ENCODE data around the gene EIF3F. TPM values are rescaled to one million over a fixed set of nuclear protein-coding genes. Genes with fewer than 3 reads are reported as not detected.

The EIF3F gene
- total and polyA plus RNA-seq, 2 of the 13 experiments (the other 11 are each of a cell fraction or from before 2014, with no cell fraction given): 109 to 191 TPM

DNA sequence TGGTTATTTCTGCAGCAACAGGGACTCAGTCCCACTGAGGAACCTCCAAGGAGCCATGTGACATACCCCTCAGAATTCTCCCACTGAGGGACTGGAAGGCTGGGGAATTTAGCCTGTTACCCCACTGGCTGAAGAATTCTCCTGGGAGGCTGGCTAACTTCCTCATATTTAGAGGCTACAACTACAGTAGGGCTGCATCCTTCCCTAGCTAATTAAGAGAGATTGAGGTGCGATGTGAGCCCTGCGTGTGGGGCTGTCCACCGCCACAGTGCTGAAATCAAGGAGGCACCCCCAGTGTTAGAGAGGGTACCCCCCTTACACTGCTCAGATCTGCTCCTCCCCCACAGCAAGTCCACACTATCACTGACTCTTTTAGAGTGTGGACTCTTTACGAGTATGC, 21.1 kb downstream of the EIF3F start:
- Histone ChIP-seq H3K4me1 (ENCODE audit: insufficient read depth, low read length) (no peaks in the 10 kb centered on the region), H3K9ac (ENCODE audit: insufficient read depth, low read depth, low read length) (no peak overlapping the region), H3K79me2 (ENCODE audit: insufficient read depth, low read length) (no peaks in the 10 kb centered on the region), H3K27me3 (ENCODE audit: control insufficient read depth in 1 of 2, insufficient read depth in 2 of 2, low read length in 2 of 2) (0 out of 5 replicates have a peak, but pooled peaks cover 0 to 4% of the 10 kb centered on the region in 2 experiments), H3K36me3 (replicated peaks in 1 of 2; ENCODE audit: control insufficient read depth in 1 of 2, insufficient read depth in 2 of 2, low read length in 2 of 2) (no peaks in the 10 kb centered on the region), H3K9me3 (ENCODE audit: low read length) (no peaks in the 10 kb centered on the region), H2AFZ (ENCODE audit: low read length) (no peak overlapping the region), H4K20me1 (ENCODE audit: insufficient read depth, low read length) (no peaks in the 10 kb centered on the region; the same call in 1 of the 2 replicates), H3K4me3 (replicated peaks in 1 of 3; ENCODE audit: insufficient read depth in 1 of 3, low read depth in 2 of 3, low read length in 3 of 3) (no peak overlapping the region), H3K4me2 (ENCODE audit: low read depth, low read length) (no peak overlapping the region), H3K27ac (ENCODE audit: extremely low read length, insufficient read depth, low read length) (no peak overlapping the region)
- intact Hi-C loops (cut with micrococcal nuclease; ENCODE audit: unreplicated experiment): no loop called here
- no peak for ATAC-seq
- TF ChIP-seq, protein P1, sequence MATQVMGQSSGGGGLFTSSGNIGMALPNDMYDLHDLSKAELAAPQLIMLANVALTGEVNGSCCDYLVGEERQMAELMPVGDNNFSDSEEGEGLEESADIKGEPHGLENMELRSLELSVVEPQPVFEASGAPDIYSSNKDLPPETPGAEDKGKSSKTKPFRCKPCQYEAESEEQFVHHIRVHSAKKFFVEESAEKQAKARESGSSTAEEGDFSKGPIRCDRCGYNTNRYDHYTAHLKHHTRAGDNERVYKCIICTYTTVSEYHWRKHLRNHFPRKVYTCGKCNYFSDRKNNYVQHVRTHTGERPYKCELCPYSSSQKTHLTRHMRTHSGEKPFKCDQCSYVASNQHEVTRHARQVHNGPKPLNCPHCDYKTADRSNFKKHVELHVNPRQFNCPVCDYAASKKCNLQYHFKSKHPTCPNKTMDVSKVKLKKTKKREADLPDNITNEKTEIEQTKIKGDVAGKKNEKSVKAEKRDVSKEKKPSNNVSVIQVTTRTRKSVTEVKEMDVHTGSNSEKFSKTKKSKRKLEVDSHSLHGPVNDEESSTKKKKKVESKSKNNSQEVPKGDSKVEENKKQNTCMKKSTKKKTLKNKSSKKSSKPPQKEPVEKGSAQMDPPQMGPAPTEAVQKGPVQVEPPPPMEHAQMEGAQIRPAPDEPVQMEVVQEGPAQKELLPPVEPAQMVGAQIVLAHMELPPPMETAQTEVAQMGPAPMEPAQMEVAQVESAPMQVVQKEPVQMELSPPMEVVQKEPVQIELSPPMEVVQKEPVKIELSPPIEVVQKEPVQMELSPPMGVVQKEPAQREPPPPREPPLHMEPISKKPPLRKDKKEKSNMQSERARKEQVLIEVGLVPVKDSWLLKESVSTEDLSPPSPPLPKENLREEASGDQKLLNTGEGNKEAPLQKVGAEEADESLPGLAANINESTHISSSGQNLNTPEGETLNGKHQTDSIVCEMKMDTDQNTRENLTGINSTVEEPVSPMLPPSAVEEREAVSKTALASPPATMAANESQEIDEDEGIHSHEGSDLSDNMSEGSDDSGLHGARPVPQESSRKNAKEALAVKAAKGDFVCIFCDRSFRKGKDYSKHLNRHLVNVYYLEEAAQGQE (IDR thresholded peaks at IDR 0.05; ENCODE audit: borderline replicate concordance in 1 of 2, low read depth in 1 of 2, low read length in 2 of 2): peak; percentile 14 to 81
- TF ChIP-seq ZNF354B (CRISPR knock-in tag; IDR thresholded peaks at IDR 0.05): no peak
- in situ Hi-C loops (cut with HindIII; ENCODE audit: extremely low pct_ligation_motif_present, low pct_unique_long_range_greater_than_20kb): loop anchor here (10.0 kb wide), 2 partner anchors 87 to 257 kb away; partner anchors contain the start of gene LMO1
- BruUV-seq (replicated peaks): no TSS peak
- WGBS (ENCODE audit: low lambda C conversion rate): 0% methylated on average over 1 of the region's 4 CpGs
- no peak for DNase-seq (ENCODE audit: low spot score)
- FAIRE-seq: no peak
- POLR2A ChIA-PET: no interaction called here
- CTCF ChIA-PET (ENCODE audit: low intra/inter-chr PET ratio, low total read pairs): interaction anchor here (1.2 to 3.0 kb wide), 3 partner anchors 25 to 85 kb away, joined by 3 to 20 read pairs (median 7); no protein-coding TSS in a partner anchor

DNA sequence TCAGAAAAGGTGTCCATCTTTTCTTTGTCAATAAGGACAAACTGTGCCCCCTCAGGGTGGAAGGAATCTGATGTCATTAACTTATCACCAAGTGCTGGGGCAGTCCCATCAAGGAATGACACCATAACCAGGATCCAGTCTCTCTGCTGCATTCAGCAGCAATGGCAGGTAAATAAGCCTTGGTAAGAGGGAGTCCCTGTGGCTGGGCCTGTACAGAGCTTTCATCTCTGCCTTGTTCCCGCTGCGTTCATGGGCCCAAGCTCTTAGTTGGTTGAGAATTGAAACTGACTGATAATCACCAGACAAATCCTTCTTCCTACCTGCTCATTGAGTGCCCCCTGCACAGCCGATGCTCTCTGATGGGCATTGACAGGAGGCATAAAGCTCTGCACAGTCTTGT, 22.7 kb downstream of the EIF3F start:
- intact Hi-C loops (cut with micrococcal nuclease; ENCODE audit: unreplicated experiment): no loop called here
- TF ChIP-seq TOPORS (CRISPR knock-in tag; IDR thresholded peaks at IDR 0.05) (no peak), CBX1 (IDR thresholded peaks at IDR 0.05; ENCODE audit: low read depth) (no peak), ZNF10 (CRISPR knock-in tag; IDR thresholded peaks at IDR 0.05; ENCODE audit: borderline replicate concordance, low read depth) (no peak)
- TF ChIP-seq, protein P2, sequence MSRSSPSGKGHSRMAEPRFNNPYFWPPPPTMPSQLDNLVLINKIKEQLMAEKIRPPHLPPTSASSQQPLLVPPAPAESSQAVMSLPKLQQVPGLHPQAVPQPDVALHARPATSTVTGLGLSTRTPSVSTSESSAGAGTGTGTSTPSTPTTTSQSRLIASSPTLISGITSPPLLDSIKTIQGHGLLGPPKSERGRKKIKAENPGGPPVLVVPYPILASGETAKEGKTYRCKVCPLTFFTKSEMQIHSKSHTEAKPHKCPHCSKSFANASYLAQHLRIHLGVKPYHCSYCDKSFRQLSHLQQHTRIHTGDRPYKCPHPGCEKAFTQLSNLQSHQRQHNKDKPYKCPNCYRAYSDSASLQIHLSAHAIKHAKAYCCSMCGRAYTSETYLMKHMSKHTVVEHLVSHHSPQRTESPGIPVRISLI (CRISPR knock-in tag; IDR thresholded peaks at IDR 0.05; ENCODE audit: borderline replicate concordance): no peak
- TF ChIP-seq, protein P3, sequence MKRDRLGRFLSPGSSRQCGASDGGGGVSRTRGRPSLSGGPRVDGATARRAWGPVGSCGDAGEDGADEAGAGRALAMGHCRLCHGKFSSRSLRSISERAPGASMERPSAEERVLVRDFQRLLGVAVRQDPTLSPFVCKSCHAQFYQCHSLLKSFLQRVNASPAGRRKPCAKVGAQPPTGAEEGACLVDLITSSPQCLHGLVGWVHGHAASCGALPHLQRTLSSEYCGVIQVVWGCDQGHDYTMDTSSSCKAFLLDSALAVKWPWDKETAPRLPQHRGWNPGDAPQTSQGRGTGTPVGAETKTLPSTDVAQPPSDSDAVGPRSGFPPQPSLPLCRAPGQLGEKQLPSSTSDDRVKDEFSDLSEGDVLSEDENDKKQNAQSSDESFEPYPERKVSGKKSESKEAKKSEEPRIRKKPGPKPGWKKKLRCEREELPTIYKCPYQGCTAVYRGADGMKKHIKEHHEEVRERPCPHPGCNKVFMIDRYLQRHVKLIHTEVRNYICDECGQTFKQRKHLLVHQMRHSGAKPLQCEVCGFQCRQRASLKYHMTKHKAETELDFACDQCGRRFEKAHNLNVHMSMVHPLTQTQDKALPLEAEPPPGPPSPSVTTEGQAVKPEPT (CRISPR knock-in tag; IDR thresholded peaks at IDR 0.05; ENCODE audit: low read depth): no peak
- TF ChIP-seq, protein P4, sequence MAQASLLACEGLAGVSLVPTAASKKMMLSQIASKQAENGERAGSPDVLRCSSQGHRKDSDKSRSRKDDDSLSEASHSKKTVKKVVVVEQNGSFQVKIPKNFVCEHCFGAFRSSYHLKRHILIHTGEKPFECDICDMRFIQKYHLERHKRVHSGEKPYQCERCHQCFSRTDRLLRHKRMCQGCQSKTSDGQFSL (CRISPR knock-in tag; IDR thresholded peaks at IDR 0.05): no peak

More for the DNA sequence above, 22.7 kb downstream of the EIF3F start:
- ATAC-seq: no peak
- no peaks in the 10 kb centered on the region for H3K79me2 ChIP-seq (ENCODE audit: insufficient read depth, low read length)
- ChIA-PET CTCF (ENCODE audit: low intra/inter-chr PET ratio, low total read pairs) (no interaction called here), POLR2A (no interaction called here)
- in situ Hi-C loops (cut with HindIII; ENCODE audit: extremely low pct_ligation_motif_present, low pct_unique_long_range_greater_than_20kb): loop anchor here (10.0 kb wide), 2 partner anchors 85 to 255 kb away; partner anchors contain the start of gene LMO1
- DNase-seq (ENCODE audit: low spot score): no peak
- no peak overlapping the region for H3K4me2 ChIP-seq (ENCODE audit: low read depth, low read length)
- no peak overlapping the region for H3K4me3 ChIP-seq (replicated peaks in 1 of 3; ENCODE audit: insufficient read depth in 1 of 3, low read depth in 2 of 3, low read length in 3 of 3)
- BruUV-seq (replicated peaks): no TSS peak
- 56% methylated on average over 1 of the region's 3 CpGs for WGBS (ENCODE audit: low lambda C conversion rate)
- no peak for FAIRE-seq
- H3K9ac ChIP-seq (ENCODE audit: insufficient read depth, low read depth, low read length): no peak overlapping the region
- no peaks in the 10 kb centered on the region for H3K9me3 ChIP-seq (ENCODE audit: low read length)
- H2AFZ ChIP-seq (ENCODE audit: low read length): no peak overlapping the region
- H3K27ac ChIP-seq (ENCODE audit: extremely low read length, insufficient read depth, low read length): no peak overlapping the region
- H3K36me3 ChIP-seq (replicated peaks in 1 of 2; ENCODE audit: control insufficient read depth in 1 of 2, insufficient read depth in 2 of 2, low read length in 2 of 2): no peaks in the 10 kb centered on the region
- H3K4me1 ChIP-seq (ENCODE audit: insufficient read depth, low read length): no peaks in the 10 kb centered on the region
- H3K27me3 ChIP-seq (ENCODE audit: control insufficient read depth in 1 of 2, insufficient read depth in 2 of 2, low read length in 2 of 2): 0 out of 5 replicates have a peak, but pooled peaks cover 0 to 6% of the 10 kb centered on the region in 2 experiments
- H4K20me1 ChIP-seq (ENCODE audit: insufficient read depth, low read length): no peaks in the 10 kb centered on the region; the same call in 1 of the 2 replicates

Measured in HepG2 (cell line).